Measurements from ENCODE around the gene LYRM4.

LYRM4 gene

GRCh38 chr6:5098501-5099270 is 162.1 kb downstream of the LYRM4 start:
- no peak for DNase-seq (ENCODE audit: low read depth)

- no peak for DNase-seq (ENCODE audit: low read depth)
Observed at GRCh38 chr6:5096482-5096881, 164.3 kb downstream of the LYRM4 start.

GRCh38 chr6:5095236-5095635 is 165.5 kb downstream of the LYRM4 start:
- no peak for DNase-seq (ENCODE audit: low read depth)

GRCh38 chr6:5094327-5094726 is 166.4 kb downstream of the LYRM4 start:
- DNase-seq (ENCODE audit: low read depth) = no peak

GRCh38 chr6:5093231-5094015 is 167.3 kb downstream of the LYRM4 start:
- no peak for DNase-seq (ENCODE audit: low read depth)

GRCh38 chr6:5091210-5092069 is 169.3 kb downstream of the LYRM4 start:
- no peak for DNase-seq (ENCODE audit: low read depth)

GRCh38 chr6:5090603-5091002 is 170.1 kb downstream of the LYRM4 start:
- DNase-seq (ENCODE audit: low read depth) = no peak

- no peak for DNase-seq (ENCODE audit: low read depth)
Observed at GRCh38 chr6:5089481-5090438, 171.0 kb downstream of the LYRM4 start.

DNA sequence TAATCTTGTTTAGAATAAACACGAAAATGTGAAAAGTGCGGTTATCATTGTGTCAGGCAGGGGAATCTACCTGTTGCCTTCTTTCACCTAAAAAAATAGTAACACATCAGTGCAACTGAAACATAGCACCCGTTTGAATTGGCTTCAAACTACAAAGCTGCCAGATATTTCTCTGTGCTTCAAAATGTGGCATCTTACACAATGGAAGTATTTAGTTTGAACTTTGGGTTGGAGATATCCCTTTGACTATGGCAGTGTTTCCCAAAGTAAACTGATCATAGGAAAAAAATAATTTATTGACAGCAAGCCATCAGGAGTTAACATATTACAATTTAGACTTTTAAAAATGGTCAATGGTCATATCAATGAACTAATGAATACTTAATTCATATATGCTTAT is 172.0 kb downstream of the LYRM4 start:
- DNase-seq (ENCODE audit: low read depth) = no peak

DNA sequence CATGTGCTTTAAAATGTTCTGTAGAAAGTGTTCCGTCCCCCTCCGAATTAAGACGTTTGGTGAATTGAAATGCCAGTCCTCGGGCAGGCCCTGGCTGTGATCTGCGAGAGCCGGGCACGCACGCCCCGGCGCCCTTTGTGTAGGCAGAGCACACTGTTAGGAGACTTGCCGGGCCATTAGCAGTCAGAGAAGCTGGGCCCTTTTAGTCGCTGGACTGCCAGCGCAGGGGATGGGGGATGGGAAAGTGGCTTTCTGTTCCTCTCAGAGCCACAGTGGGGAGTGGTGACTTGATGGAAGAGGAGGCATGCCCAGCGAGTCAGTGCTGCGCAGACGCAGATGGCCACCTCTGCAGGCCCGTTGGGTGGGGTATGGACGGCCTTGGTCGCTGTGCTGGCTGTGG is 173.4 kb downstream of the LYRM4 start:
- no peak for DNase-seq (ENCODE audit: low read depth)

- DNase-seq (ENCODE audit: low read depth) = no peak
Observed at GRCh38 chr6:5086294-5086890, 174.4 kb downstream of the LYRM4 start.

DNA sequence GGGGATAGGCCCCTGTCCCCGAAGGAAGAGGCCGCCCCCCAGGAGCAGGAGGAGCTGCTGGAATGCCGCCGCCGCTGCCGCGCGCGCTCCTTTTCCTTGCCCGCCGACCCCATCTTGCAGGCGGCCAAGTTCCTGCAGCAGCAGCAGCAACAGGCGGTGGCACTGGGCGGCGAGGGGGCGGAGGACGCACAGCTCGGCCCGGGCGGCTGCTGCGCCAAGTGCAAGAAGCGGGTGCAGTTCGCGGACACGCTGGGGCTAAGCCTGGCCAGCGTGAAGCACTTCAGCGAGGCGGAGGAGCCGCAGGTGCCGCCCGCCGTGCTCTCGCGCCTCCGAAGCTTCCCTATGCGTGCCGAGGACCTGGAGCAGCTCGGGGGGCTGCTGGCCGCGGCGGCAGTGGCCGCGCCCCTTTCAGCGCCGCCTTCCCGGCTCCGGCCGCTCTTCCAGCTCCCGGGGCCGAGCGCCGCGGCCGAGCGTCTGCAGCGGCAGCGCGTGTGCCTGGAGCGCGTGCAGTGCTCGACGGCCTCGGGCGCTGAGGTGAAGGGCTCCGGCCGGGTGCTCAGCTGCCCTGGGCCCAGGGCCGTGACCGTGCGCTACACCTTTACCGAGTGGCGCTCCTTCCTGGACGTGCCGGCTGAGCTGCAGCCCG is 175.0 kb downstream of the LYRM4 start:
- no peak for DNase-seq (ENCODE audit: low read depth)

GRCh38 chr6:5084781-5085647 is 175.7 kb downstream of the LYRM4 start, which contains the start of gene PPP1R3G:
PPP1R3G (plus strand) TSS chr6:5085341; CDS start chr6:5085486, 145 bp downstream.
- no peak for DNase-seq (ENCODE audit: low read depth)

DNA sequence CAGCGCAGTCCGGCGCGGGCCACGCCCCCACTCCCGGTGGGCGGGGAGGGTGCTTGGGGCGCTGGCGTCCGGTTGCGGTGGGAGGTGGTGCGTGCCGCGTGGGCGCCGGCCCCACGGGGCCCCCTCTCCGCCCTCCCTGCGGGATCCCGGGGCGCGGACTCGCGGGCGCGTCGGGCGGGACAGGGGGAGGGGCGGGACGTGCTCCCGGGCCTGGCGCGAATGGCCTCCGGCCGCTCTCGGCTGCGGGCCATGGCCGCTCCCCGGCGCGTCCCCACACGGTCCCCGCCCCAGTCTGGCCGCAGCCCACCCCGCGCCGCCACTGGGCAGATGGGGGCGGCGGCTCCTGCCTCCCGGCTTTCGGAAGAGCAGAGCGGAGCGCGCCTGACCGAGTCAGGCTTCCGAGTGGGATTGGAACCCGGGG is 176.4 kb downstream of the LYRM4 start:
- no peak for DNase-seq (ENCODE audit: low read depth)

DNA sequence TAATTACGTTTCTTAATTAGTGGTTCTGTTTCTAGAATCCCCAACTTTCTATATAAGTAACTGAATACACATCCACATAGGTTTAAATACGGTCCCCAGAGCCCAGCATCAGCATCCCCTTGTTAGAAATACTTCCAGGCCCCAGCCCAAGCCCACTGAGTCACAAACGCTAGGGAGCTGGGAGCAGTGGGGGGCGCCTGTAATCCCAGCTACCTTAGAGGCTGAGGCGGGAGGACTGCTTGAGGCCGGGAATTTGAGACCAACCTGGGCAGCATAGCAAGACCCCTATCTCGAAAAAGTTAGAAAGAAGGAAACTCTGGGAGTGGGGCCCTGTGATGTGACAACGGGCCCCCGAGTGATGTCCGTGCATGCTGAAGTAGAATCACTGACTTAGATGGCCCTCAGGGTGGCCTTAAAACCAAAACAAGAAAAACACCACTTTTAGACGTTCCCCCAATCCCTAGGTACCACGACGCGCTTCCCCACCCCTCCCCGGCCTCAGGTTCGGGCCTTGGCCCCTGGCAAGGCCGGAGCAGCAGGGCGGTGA is 176.9 kb downstream of the LYRM4 start:
- no peak for DNase-seq (ENCODE audit: low read depth)

DNA sequence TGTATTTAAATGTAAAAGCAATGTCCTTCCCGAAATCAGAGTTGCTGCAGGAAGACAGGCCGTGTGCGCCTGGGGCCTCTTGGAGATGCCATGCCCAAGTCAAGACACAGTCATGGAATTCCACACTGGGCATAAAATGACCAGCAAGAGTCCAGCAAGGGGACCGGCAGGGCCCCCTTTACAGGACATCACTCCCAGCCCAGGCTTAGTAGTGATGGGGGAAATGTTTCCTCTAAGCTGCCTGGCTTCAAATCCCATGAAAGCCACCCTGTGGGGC is 177.5 kb downstream of the LYRM4 start:
- DNase-seq (ENCODE audit: low read depth) = no peak

DNA sequence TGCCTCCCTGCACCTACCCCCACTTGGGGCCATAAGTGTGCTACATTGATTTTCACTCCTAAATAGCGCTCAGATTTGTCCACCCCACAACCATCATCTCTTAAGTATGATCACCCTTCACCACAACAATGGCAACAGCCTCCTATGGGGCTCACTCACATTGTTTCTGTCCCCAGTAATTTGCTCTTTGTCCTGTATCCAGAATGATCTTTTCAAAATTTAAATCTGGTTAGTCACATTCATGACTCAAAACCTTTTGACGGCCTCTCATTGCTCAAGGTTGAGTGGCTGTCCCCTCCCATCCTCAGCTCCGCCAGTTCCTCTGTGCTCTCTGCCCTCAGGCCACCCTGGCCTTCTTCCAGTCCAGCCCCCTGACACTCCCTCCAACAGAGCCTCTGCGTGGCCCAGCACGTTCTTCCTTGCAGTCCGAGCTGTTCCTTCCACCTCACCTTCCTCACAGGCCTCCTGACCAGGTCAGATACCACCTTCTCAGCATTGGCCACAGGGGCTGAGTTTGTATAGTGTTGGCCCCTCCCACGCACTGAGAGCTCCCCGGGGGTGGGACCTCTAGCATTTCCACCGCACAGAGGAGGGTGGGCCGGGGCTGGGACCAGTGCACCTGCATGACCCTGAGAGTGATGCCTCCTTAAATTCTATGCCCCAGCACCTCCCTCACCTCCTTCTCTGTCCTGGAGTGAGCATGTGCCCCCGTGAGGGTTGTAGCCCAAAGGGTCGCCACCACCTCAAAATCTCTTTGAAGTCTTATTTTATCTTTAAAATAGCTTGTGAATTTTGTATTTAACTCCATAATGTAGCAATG is 178.1 kb downstream of the LYRM4 start:
- no peak for DNase-seq (ENCODE audit: low read depth)

- no peak for DNase-seq (ENCODE audit: low read depth)
Observed at GRCh38 chr6:5081955-5082354, 178.8 kb downstream of the LYRM4 start.

Data from stimulated activated CD8-positive, alpha-beta memory T cell treated with anti-CD3 and anti-CD28 coated beads, Interleukin-15, amount 100 ng/mL, for 1 hour (primary cell).